HG03442 (cell line): ENCODE measurements around the gene LMNB1.
A peak's percentile ranks its signal among the peaks of the same experiment; 100 is the strongest.

Experiments
- ATAC-seq: cut with Tn5 transposase; IDR thresholded peaks from one replicate; pipeline ENCODE4 v1.9.1; 2021; ENCODE audit warnings: mild to moderate bottlenecking, moderate library complexity; ENCODE audit not compliant: unreplicated experiment

The LMNB1 gene

GRCh38 chr5:126854526-126855110 is 77.7 kb downstream of the LMNB1 start:
- no peak for ATAC-seq

DNA sequence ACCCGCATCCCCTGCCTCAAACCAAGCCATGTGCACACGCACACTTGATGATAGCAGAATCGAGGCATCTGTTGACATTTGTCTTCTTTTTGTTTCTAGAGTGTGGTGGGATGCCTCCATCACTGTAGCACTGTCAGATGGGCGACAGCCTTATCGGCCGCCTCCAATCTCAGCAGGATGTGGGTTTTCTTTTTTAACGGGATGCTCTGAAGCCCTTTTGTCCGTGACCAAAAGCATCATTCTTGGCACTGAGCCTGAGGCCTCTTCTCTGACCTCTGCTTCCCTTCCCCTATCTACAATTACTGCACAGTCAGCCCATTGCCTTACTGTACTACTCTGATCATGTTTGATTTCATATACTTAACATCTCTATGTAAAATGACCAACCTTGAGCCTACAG is 78.3 kb downstream of the LMNB1 start:
- no peak for ATAC-seq

- no peak for ATAC-seq
Observed at GRCh38 chr5:126857472-126858410, 80.8 kb downstream of the LMNB1 start.

DNA sequence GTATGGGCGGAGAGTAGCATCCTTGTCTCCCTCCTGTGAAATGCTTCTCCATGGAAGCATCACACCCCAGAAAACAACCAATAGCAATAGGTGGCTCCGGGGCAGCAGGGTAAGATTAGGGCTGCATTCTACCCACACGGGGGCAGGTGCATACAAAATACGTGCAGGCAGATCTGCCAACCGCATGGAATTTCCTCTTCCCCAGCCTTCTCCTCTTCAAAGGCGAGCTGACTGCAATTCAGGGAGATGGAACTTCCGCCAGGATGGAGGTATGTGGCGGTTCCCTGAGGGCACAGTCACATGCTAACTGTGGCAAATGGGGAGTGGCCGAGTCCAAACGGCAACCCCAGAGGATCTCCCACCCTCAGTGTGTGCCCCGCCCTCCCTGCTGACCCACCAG is 81.5 kb downstream of the LMNB1 start:
- no peak for ATAC-seq

DNA sequence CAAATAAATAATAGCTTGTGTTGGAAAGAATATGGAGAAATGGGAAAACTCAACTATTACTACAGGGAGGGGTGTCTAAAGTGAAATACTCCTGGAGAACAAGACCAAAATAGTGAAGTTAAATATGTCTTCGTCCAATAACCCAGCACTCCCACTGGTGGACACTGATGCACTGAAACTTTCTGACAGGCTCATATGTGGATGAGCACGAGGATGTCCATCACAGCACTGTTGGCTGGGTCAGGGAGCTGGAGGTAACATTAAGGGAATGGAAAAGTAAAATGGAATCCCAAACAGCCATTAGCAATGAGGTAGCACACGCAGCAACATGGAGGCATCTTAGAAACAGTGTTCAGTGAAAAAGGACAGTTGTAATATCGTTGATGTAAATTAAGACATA is 86.5 kb downstream of the LMNB1 start:
- no peak for ATAC-seq

DNA sequence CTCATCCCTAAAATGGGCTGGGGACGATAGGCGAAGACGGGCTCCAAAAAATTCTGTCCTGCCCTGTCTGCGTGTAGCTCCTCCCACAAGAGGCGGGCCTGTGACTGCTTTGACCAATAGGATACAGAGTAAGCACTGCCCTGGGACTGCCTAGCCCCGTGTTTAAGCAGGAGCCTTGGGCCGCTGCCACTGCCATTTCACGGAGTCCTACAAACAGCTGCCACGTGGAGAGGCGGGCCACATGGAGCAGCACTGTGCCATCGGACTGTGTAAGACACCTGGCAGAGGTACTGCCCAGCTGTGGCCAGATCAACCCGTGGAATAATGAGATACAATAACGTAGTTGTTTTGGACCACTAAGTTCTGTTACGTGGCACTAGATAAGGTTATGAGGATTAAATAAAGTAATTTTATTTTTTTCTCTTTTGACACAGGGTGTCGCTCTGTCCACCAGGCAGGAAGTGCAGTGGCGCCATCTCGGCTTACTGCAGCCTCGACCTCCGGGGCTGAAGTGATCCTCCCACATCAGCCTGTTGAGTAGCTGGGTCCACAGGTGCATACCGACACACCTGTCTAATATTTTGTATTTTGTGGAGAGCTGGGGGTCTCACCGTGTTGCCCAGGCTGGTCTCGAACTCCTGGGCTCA is 87.2 kb downstream of the LMNB1 start:
- ATAC-seq: no peak

GRCh38 chr5:126865299-126865698 is 88.4 kb downstream of the LMNB1 start:
- ATAC-seq: no peak

- no peak for ATAC-seq
Observed at GRCh38 chr5:126866851-126867636, 90.1 kb downstream of the LMNB1 start.

GRCh38 chr5:126868338-126869004 is 91.5 kb downstream of the LMNB1 start:
- ATAC-seq: no peak

DNA sequence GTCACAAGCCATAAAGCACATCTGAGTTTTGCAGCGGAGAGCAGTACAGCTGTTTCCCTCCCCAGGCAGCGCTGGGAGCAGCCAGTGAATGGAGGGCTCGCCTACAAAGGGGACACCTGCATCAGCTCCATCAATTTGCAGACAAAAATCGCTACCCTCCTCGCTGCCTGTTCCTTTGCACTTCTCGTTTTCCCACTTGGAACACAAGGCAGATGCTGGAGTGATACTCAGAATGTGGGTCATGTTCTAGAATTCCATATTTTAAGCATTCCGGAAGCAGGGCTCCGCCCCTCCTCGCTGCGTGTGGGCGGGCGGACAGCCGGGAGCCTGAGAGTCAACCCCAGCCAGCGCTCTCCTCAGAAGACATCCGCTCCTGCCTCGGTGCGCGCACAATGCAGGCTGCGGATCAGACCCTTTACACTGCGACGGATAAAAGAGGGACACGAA is 92.1 kb downstream of the LMNB1 start:
- ATAC-seq: peak; percentile 68

- no peak for ATAC-seq
Observed at GRCh38 chr5:126871441-126871840, 94.5 kb downstream of the LMNB1 start.

GRCh38 chr5:126872561-126873354 is 95.8 kb downstream of the LMNB1 start:
- no peak for ATAC-seq

DNA sequence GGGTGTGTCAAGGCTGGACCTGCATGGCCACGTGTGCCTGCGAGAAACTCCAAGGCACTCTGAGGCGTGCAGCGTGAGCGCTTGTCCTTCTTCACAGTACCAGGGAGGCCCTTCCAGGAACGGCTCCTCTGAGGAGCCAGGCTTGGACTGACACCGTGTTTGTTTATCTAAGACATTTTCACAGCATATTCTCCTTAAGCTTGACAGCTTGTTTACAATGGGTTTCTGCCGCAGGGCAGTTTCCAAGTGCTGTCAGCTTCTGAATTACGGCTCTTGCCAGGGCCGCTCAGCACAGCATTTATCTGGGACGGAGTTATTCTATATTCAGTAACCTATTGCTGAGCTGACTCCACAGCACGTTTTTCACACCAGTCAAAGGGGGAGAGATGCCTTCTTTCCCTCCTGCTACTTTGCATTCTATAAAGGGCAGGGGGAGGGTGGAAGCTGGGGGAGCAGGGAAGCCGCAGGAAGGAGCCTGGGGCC is 98.4 kb downstream of the LMNB1 start:
- no peak for ATAC-seq

GRCh38 chr5:126877602-126878001 is 100.7 kb downstream of the LMNB1 start:
- no peak for ATAC-seq

- no peak for ATAC-seq
Observed at GRCh38 chr5:126878085-126878484, 101.1 kb downstream of the LMNB1 start.

GRCh38 chr5:126878634-126879033 is 101.7 kb downstream of the LMNB1 start:
- ATAC-seq: no peak

DNA sequence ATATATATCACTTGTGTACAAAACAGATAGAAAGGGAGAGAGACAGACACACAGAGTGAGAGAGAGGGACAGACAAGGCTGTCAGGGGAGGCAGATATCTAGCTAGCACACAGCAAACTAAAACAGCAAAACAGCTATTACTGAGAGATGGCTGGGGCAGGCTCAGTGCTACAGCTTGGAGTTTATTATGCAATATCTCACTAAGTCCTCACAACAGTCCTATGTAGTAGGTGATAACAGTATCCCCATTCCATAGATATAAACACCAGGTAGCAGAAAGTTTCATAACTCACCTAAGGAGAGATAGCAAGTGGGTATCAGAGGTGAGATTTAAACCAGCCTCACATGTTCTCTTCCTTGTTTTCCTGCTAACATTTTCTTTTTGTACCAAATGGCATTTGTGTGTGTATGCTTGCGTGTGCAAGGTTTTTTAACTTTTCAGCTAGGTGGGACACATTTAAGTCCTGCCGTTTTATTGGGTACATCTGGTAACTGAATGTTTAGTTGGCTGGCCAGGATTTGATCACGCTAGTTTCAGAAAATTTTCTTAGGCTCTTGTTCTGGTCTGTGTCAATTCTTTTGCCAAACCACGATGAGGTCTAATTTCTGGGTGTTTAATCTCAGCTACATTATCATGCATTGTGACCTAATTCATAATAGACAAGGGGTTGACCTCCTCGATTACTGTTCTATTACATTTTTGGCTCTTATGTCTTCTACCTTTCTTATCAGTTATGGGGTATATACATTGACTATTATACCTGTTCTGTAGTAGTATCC is 105.1 kb downstream of the LMNB1 start:
- ATAC-seq: no peak

GRCh38 chr5:126883564-126884245 is 106.8 kb downstream of the LMNB1 start:
- no peak for ATAC-seq
